HL-60 (cell line): Measurements from ENCODE around the gene PUM2.

Experiments
- POLR2AphosphoS5 ChIP-seq: IDR thresholded peaks from 2 replicates; pipeline ENCODE4 v1.6.1; 2012; ENCODE audit warnings: low read depth
- SPI1 ChIP-seq: IDR thresholded peaks from 2 replicates; pipeline ENCODE4 v1.6.1; 2012; ENCODE audit warnings: low read depth, mild to moderate bottlenecking, borderline replicate concordance
- TF ChIP-seq, protein P1 (sequence below): IDR thresholded peaks from one replicate; pipeline ENCODE4 v1.5.1; 2011; ENCODE audit warnings: low read length, control low read depth, inconsistent platforms; ENCODE audit not compliant: insufficient read depth
- TF ChIP-seq, protein P2 (sequence below): IDR thresholded peaks from 2 replicates; pipeline ENCODE4 v1.6.1; 2012; ENCODE audit warnings: low read depth; ENCODE audit not compliant: insufficient replicate concordance

DNA sequence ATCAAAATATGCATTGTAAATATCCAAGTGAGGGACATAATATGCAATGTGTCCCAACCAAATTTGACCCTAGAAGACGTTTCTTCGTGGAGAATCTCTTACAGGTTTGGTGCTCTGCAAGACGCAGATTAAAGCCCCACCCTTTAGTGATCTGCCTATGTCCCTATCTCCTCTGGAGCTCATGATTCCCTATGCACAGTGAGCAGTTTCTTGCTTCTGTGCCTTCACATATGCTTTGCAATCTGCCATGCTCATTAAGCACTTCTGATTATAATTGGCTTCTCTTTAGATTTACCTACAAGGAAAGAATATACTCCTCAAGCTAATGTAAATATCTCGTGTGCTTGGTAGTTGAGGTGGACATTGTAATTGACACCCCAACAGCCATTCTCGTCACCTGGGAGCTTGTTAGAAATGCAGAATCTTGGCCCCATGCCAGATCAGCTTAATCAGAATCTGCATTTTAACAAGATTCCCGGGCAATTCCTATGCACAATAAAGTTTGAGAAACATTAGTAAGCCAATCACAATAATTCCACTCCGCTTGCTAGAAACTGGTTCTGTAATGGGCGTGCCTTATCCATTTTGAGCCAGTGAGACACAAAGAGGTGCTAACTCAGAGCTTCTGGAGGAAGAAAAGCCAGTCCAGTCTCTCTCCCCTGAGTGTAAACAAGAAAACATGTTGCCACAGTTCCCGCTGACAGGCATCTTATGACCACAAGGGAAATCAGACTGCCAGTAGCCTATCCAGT, 2.8 kb upstream of the PUM2 start:
- TF ChIP-seq, protein P1, sequence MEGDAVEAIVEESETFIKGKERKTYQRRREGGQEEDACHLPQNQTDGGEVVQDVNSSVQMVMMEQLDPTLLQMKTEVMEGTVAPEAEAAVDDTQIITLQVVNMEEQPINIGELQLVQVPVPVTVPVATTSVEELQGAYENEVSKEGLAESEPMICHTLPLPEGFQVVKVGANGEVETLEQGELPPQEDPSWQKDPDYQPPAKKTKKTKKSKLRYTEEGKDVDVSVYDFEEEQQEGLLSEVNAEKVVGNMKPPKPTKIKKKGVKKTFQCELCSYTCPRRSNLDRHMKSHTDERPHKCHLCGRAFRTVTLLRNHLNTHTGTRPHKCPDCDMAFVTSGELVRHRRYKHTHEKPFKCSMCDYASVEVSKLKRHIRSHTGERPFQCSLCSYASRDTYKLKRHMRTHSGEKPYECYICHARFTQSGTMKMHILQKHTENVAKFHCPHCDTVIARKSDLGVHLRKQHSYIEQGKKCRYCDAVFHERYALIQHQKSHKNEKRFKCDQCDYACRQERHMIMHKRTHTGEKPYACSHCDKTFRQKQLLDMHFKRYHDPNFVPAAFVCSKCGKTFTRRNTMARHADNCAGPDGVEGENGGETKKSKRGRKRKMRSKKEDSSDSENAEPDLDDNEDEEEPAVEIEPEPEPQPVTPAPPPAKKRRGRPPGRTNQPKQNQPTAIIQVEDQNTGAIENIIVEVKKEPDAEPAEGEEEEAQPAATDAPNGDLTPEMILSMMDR, result no peak
- no peak for TF ChIP-seq POLR2AphosphoS5
- TF ChIP-seq, protein P2, sequence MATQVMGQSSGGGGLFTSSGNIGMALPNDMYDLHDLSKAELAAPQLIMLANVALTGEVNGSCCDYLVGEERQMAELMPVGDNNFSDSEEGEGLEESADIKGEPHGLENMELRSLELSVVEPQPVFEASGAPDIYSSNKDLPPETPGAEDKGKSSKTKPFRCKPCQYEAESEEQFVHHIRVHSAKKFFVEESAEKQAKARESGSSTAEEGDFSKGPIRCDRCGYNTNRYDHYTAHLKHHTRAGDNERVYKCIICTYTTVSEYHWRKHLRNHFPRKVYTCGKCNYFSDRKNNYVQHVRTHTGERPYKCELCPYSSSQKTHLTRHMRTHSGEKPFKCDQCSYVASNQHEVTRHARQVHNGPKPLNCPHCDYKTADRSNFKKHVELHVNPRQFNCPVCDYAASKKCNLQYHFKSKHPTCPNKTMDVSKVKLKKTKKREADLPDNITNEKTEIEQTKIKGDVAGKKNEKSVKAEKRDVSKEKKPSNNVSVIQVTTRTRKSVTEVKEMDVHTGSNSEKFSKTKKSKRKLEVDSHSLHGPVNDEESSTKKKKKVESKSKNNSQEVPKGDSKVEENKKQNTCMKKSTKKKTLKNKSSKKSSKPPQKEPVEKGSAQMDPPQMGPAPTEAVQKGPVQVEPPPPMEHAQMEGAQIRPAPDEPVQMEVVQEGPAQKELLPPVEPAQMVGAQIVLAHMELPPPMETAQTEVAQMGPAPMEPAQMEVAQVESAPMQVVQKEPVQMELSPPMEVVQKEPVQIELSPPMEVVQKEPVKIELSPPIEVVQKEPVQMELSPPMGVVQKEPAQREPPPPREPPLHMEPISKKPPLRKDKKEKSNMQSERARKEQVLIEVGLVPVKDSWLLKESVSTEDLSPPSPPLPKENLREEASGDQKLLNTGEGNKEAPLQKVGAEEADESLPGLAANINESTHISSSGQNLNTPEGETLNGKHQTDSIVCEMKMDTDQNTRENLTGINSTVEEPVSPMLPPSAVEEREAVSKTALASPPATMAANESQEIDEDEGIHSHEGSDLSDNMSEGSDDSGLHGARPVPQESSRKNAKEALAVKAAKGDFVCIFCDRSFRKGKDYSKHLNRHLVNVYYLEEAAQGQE, result no peak
- no peak for TF ChIP-seq SPI1
